AG04449 (cell line): Measurements from ENCODE around the gene GARIN5A.

ENCODE experiments used
- CTCF ChIA-PET: fragments of 350-600 bp; formaldehyde crosslinking; extraction: SDS; loops from one replicate; lab custom pipeline; 2021; ENCODE audit warnings: antibody characterized with exemption; lab: Yijun Ruan, JAX
- POLR2A ChIA-PET: fragments of 400-600, 350-600 bp; formaldehyde crosslinking; extraction: SDS; loops from one replicate; lab custom pipeline; 2020; ENCODE audit warnings: antibody characterized with exemption, inconsistent platforms; lab: Yijun Ruan, JAX
- DNase-seq: peaks from one replicate; pipeline ENCODE4 v3.0.0-alpha.2; 2010; ENCODE audit warnings: low read depth, low spot score
- H3K4me3 ChIP-seq: 2 replicates; pipeline ENCODE4 v1.5.1; 2011; ENCODE audit warnings: low read depth, mild to moderate bottlenecking, control low read depth, low read length
- CTCF ChIP-seq: IDR thresholded peaks from one replicate; pipeline ENCODE4 v1.5.1; 2011; ENCODE audit warnings: mild to moderate bottlenecking, moderate library complexity, low read length, control low read depth, inconsistent platforms; ENCODE audit not compliant: insufficient read depth; ENCODE audit errors: missing control alignments

Gene GARIN5A

GRCh38 chr19:50510121-50510670 lies 33.5 kb upstream of the GARIN5A start:
- ChIA-PET CTCF (interaction anchor here (0.9 to 3.2 kb wide), 5 partner anchors 23 to 412 kb away, joined by 3 to 17 read pairs (median 3); no protein-coding TSS in a partner anchor), POLR2A (interaction anchor here (0.8 to 1.0 kb wide), 2 partner anchors 9 to 67 kb away, joined by 4 to 6 read pairs; no protein-coding TSS in a partner anchor)
- no peak for DNase-seq
- TF ChIP-seq CTCF = no peak
- peak overlapping the region; percentile 89 for H3K4me3 ChIP-seq

GRCh38 chr19:50509366-50509765 lies 32.7 kb upstream of the GARIN5A start:
- CTCF ChIA-PET = interaction anchor here (1.3 to 3.2 kb wide), 3 partner anchors 29 to 152 kb away, joined by 3 to 17 read pairs (median 11); no protein-coding TSS in a partner anchor
- no peak for TF ChIP-seq CTCF
- no peak for DNase-seq
- no peak overlapping the region; the same call in 1 of the 2 replicates for H3K4me3 ChIP-seq
- POLR2A ChIA-PET = no interaction called here

GRCh38 chr19:50508843-50509190 lies 32.2 kb upstream of the GARIN5A start:
- TF ChIP-seq CTCF = no peak
- ChIA-PET POLR2A (no interaction called here), CTCF (interaction anchor here (0.6 to 1.3 kb wide), 3 partner anchors 104 to 152 kb away, joined by 3 read pairs; no protein-coding TSS in a partner anchor)
- no peak for DNase-seq
- no peak overlapping the region for H3K4me3 ChIP-seq

- no peak for TF ChIP-seq CTCF
- ChIA-PET CTCF (no interaction called here), POLR2A (no interaction called here)
- DNase-seq = no peak
- H3K4me3 ChIP-seq = no peak overlapping the region
Observed at GRCh38 chr19:50507376-50507775, 30.7 kb upstream of the GARIN5A start.

GRCh38 chr19:50506700-50507099 lies 30.1 kb upstream of the GARIN5A start:
- CTCF ChIA-PET = no interaction called here
- no peak for DNase-seq
- POLR2A ChIA-PET = no interaction called here
- TF ChIP-seq CTCF = no peak
- no peak overlapping the region for H3K4me3 ChIP-seq

- POLR2A ChIA-PET = no interaction called here
- CTCF ChIA-PET = no interaction called here
- TF ChIP-seq CTCF = no peak
- no peak overlapping the region for H3K4me3 ChIP-seq
- no peak for DNase-seq
Observed at GRCh38 chr19:50505856-50506611, 29.4 kb upstream of the GARIN5A start.
